B cell (primary cell): ENCODE results near the gene SCUBE1. TPM values are rescaled to one million over a fixed set of nuclear protein-coding genes. Genes with fewer than 3 reads are reported as not detected.

Source experiments
- ATAC-seq: fragments of 200-7000 bp; cut with Tn5 transposase; one replicate; pipeline ENCODE4 v1.10.0; 2021; ENCODE audit warnings: low read depth, mild to moderate bottlenecking, moderate number of reproducible peaks, moderate library complexity
- CTCF ChIA-PET: fragments of 350-600 bp; sonication (Branson Sonifier 250); formaldehyde crosslinking; loops from one replicate; lab custom pipeline; 2021; ENCODE audit warnings: antibody characterized with exemption, inconsistent platforms; lab: Charles Lee
- POLR2A ChIA-PET: fragments of 350-600 bp; sonication (Branson Sonifier 250); formaldehyde crosslinking; loops from one replicate; lab custom pipeline; 2021; ENCODE audit warnings: antibody characterized with exemption; lab: Charles Lee
- DNase-seq: peaks from one replicate; pipeline ENCODE4 v3.0.0; 2013
- H2AFZ ChIP-seq: 2 replicates; pipeline ENCODE4 v1.6.1; 2012; ENCODE audit warnings: mild to moderate bottlenecking, low read depth, low read length; ENCODE audit not compliant: insufficient read depth, poor library complexity, severe bottlenecking
- H3K27ac ChIP-seq, 2 donors: 1 replicate in 1 of 2; 2 replicates in 1 of 2; pipeline ENCODE4 v1.5.1; 2012 to 2013; ENCODE audit warnings: low read length in 2 of 2, mild to moderate bottlenecking in 2 of 2, moderate library complexity in 1 of 2
- H3K27me3 ChIP-seq, 4 experiments: fragments of 200-600 bp in 1 of 4; sonication (generic) in 1 of 4; replicated peaks in 1 of 4; 1 replicate in 2 of 4; 2 replicates in 2 of 4; pipeline versions ENCODE4 v1.6.1 to v1.7.0; 2013 to 2016; ENCODE audit warnings: low read length in 3 of 4, mild to moderate bottlenecking in 2 of 4, mixed read lengths in 1 of 4, moderate library complexity in 1 of 4; ENCODE audit not compliant: insufficient read depth in 4 of 4, control insufficient read depth in 3 of 4; ENCODE audit errors: control extremely low read depth in 1 of 4
- H3K36me3 ChIP-seq, 2 experiments: replicated peaks in 1 of 2; 1 replicate in 1 of 2; 2 replicates in 1 of 2; pipeline versions ENCODE4 v1.6.1 to v1.7.1; 2013; ENCODE audit warnings: low read length in 1 of 2; ENCODE audit not compliant: insufficient read depth in 2 of 2, control insufficient read depth in 1 of 2; ENCODE audit errors: control extremely low read depth in 1 of 2, extremely low read depth in 1 of 2
- H3K4me1 ChIP-seq, 2 donors: fragments of 200-600 bp in 1 of 2; sonication (generic) in 1 of 2; 1 replicate in 1 of 2; 2 replicates in 1 of 2; pipeline versions ENCODE4 v1.5.1 to v1.6.1; 2013 to 2017; ENCODE audit warnings: low read length in 2 of 2; ENCODE audit not compliant: control insufficient read depth in 2 of 2, insufficient read depth in 2 of 2
- H3K4me2 ChIP-seq: replicated peaks from 2 replicates; pipeline ENCODE3; 2012; ENCODE audit warnings: mild to moderate bottlenecking, low read depth, low read length; ENCODE audit not compliant: poor library complexity, severe bottlenecking
- H3K4me3 ChIP-seq, 5 experiments: fragments of 200-600 bp in 1 of 5; sonication (generic) in 1 of 5; 1 replicate in 3 of 5; 2 replicates in 2 of 5; pipeline versions ENCODE4 v1.5.1 to v1.7.0; 2011 to 2016; ENCODE audit warnings: low read length in 4 of 5, mild to moderate bottlenecking in 4 of 5, low read depth in 2 of 5, control low read depth in 1 of 5, moderate library complexity in 1 of 5; ENCODE audit not compliant: insufficient read depth in 1 of 5; ENCODE audit errors: control extremely low read depth in 1 of 5, extremely low read depth in 1 of 5
- H3K79me2 ChIP-seq: fragments of 200-600 bp; sonication (generic); one replicate; pipeline ENCODE4 v1.6.0; 2016; ENCODE audit warnings: low read length; ENCODE audit not compliant: control insufficient read depth, insufficient read depth
- H3K9ac ChIP-seq: fragments of 200-600 bp; sonication (generic); 2 replicates; pipeline ENCODE4 v1.6.1; 2017; ENCODE audit warnings: mild to moderate bottlenecking, low read length, moderate library complexity
- H3K9me3 ChIP-seq, 3 donors: one replicate each; pipeline versions ENCODE4 v1.6.1 to v1.7.1; 2013; ENCODE audit warnings: low read length in 2 of 3; ENCODE audit not compliant: control insufficient read depth in 2 of 3, insufficient read depth in 1 of 3; ENCODE audit errors: control extremely low read depth in 1 of 3
- H4K20me1 ChIP-seq: 2 replicates; pipeline ENCODE4 v1.6.0; 2012; ENCODE audit warnings: mild to moderate bottlenecking, low read length; ENCODE audit not compliant: insufficient read depth, control insufficient read depth, poor library complexity, severe bottlenecking
- H3K27ac Mint-ChIP-seq: one replicate; pipeline ENCODE4 v1.8.0; 2021; ENCODE audit warnings: mixed read lengths
- H3K27me3 Mint-ChIP-seq: one replicate; pipeline ENCODE4 v1.8.0; 2021; ENCODE audit warnings: mixed read lengths
- H3K4me1 Mint-ChIP-seq: one replicate; pipeline ENCODE4 v1.8.0; 2021; ENCODE audit warnings: mixed read lengths
- H3K4me3 Mint-ChIP-seq: one replicate; pipeline ENCODE4 v1.8.0; 2021; ENCODE audit warnings: mixed read lengths
- H3K9me3 Mint-ChIP-seq: one replicate; pipeline ENCODE4 v1.8.0; 2022; ENCODE audit warnings: mixed read lengths; ENCODE audit not compliant: insufficient read depth
- EZH2 ChIP-seq: IDR thresholded peaks from 2 replicates; pipeline ENCODE4 v1.6.1; 2012; ENCODE audit warnings: borderline replicate concordance, low read depth, mild to moderate bottlenecking, moderate library complexity, low read length; ENCODE audit not compliant: insufficient read depth, poor library complexity, severe bottlenecking
- WGBS: methylation state at CpG from one replicate; pipeline ENCODE4 v1.1.5; 2013; ENCODE audit warnings: missing lambda C conversion rate; ENCODE audit not compliant: insufficient coverage; 5-methylcytosine and 5-hydroxymethylcytosine counted together
- intact Hi-C: fragments of 100-400 bp; cut with micrococcal nuclease; formaldehyde crosslinking; loops from one replicate; pipeline ENCODE4 v1.10.0; 2022
- polyA plus RNA-seq: library from polyadenylated mRNA; depleted of rRNA; stranded (reverse); fragments of >200 nt; gene quantifications from 2 replicates; pipeline ENCODE4 v1.2.3, GENCODE V29; 2012
- total RNA-seq, 2 donors: library from RNA; stranded (reverse); fragments of 120-200 nt in 1 of 2; gene quantifications; 1 replicate in 1 of 2; 2 replicates in 1 of 2; pipeline versions ENCODE4 v1.2.3 to v1.2.4, GENCODE V29; 2013 to 2022
- TF ChIP-seq, protein P1 (sequence below): fragments of 200-600 bp; IDR thresholded peaks from one replicate; pipeline ENCODE4 v1.8.0; 2022; ENCODE audit warnings: antibody characterized with exemption, mild to moderate bottlenecking

The SCUBE1 gene
- total and polyA plus RNA-seq, 2 donors (not counting 1 experiment from before 2014, with no cell fraction given), result not detected

GRCh38 chr22:43299736-43300135 lies 43.4 kb downstream of the SCUBE1 start:
- no peak for DNase-seq
- no peak overlapping the region for H2AFZ ChIP-seq
- no peaks in the 10 kb centered on the region for H3K4me1 ChIP-seq
- no peak for ATAC-seq
- H3K4me3 Mint-ChIP-seq, result no peak overlapping the region
- no peak overlapping the region for H3K4me2 ChIP-seq
- H3K36me3 ChIP-seq, result no peaks in the 10 kb centered on the region
- H3K4me1 Mint-ChIP-seq, result no peaks in the 10 kb centered on the region
- H3K27me3 ChIP-seq, result no peaks in the 10 kb centered on the region
- intact Hi-C loops, result no loop called here
- no peaks in the 10 kb centered on the region for H3K9me3 ChIP-seq
- H3K9me3 Mint-ChIP-seq, result no peaks in the 10 kb centered on the region
- 95% methylated on average over 10 of the region's 12 CpGs for WGBS
- no peak overlapping the region for H3K27ac ChIP-seq
- H3K4me3 ChIP-seq, result no peak overlapping the region
- H3K27ac Mint-ChIP-seq, result no peak overlapping the region
- TF ChIP-seq, protein P1, sequence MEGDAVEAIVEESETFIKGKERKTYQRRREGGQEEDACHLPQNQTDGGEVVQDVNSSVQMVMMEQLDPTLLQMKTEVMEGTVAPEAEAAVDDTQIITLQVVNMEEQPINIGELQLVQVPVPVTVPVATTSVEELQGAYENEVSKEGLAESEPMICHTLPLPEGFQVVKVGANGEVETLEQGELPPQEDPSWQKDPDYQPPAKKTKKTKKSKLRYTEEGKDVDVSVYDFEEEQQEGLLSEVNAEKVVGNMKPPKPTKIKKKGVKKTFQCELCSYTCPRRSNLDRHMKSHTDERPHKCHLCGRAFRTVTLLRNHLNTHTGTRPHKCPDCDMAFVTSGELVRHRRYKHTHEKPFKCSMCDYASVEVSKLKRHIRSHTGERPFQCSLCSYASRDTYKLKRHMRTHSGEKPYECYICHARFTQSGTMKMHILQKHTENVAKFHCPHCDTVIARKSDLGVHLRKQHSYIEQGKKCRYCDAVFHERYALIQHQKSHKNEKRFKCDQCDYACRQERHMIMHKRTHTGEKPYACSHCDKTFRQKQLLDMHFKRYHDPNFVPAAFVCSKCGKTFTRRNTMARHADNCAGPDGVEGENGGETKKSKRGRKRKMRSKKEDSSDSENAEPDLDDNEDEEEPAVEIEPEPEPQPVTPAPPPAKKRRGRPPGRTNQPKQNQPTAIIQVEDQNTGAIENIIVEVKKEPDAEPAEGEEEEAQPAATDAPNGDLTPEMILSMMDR, result no peak
- TF ChIP-seq EZH2, result no peak
- peaks cover 8% of the 10 kb centered on the region for H3K27me3 Mint-ChIP-seq
- no peak overlapping the region for H3K9ac ChIP-seq
- ChIA-PET POLR2A (interaction anchor here (0.7 kb wide), 1 partner anchor 21 kb away, joined by 4 read pairs; no protein-coding TSS in a partner anchor), CTCF (no interaction called here)
- H3K79me2 ChIP-seq, result no peaks in the 10 kb centered on the region
- no peaks in the 10 kb centered on the region for H4K20me1 ChIP-seq

DNA sequence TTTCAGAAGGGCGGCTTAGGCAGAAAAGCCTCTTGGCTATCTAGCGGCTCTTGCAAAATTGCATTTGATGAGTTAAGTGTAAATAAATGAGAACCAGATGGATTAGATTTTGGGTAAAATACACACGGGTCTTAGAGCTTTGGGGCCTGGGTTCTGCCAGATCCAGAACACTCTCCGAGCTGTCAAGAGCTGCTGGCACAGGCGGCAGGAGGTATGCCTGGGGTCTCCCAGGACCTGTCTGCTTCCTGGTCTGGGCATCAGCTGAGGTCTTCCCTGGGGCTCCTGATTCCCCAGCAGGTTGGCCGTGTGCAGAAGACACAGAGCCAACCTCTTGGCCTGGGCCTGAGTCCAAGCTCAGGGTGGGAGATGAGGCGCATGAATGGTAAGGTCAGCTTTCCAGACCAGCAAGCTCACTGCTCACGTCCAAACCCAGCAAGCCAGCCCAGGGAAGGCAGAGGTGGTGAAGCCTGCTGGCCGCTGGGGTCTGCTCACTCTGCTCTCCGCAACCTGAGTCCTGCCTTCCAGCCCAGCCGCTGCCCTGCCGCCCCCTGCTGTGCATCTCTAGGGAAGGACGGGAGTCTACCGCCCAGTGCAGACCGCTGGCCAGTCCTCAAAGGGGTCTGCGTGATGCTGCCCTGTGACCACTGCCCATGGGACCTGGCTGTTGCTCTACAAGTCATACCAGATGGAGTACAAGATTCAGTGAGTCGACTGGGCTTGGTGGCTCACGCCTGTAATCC lies 44.9 kb downstream of the SCUBE1 start:
- H3K4me1 Mint-ChIP-seq, result no peaks in the 10 kb centered on the region
- POLR2A ChIA-PET, result no interaction called here
- Histone ChIP-seq H3K4me2 (no peak overlapping the region), H4K20me1 (no peaks in the 10 kb centered on the region), H3K9ac (no peak overlapping the region), H3K27me3 (no peaks in the 10 kb centered on the region), H2AFZ (no peak overlapping the region), H3K9me3 (no peaks in the 10 kb centered on the region), H3K27ac (no peak overlapping the region), H3K79me2 (no peaks in the 10 kb centered on the region), H3K36me3 (no peaks in the 10 kb centered on the region), H3K4me1 (no peaks in the 10 kb centered on the region), H3K4me3 (no peak overlapping the region)
- no peak for ATAC-seq
- TF ChIP-seq EZH2, result no peak
- TF ChIP-seq, protein P1, result no peak
- H3K27ac Mint-ChIP-seq, result no peak overlapping the region
- CTCF ChIA-PET, result no interaction called here
- WGBS, result 93% methylated on average over 17 of the region's 18 CpGs
- H3K9me3 Mint-ChIP-seq, result no peaks in the 10 kb centered on the region
- no peaks in the 10 kb centered on the region for H3K27me3 Mint-ChIP-seq
- H3K4me3 Mint-ChIP-seq, result no peak overlapping the region
- intact Hi-C loops, result no loop called here
- no peak for DNase-seq
